ENCODE results near the gene PBXIP1. TPM values are rescaled to one million over a fixed set of nuclear protein-coding genes. Genes with fewer than 3 reads are reported as not detected.
"Not testable (repeated sequence)": the region's sequence is repeated elsewhere in the genome, so short reads cannot be mapped to it uniquely, and the experiment has no call there.

PBXIP1 gene
- total and polyA plus RNA-seq, 10 of the 15 experiments (the other 5 are each of a cell fraction or from before 2014, with no cell fraction given): 0.63 to 25.6 (median 15.4) TPM

DNA sequence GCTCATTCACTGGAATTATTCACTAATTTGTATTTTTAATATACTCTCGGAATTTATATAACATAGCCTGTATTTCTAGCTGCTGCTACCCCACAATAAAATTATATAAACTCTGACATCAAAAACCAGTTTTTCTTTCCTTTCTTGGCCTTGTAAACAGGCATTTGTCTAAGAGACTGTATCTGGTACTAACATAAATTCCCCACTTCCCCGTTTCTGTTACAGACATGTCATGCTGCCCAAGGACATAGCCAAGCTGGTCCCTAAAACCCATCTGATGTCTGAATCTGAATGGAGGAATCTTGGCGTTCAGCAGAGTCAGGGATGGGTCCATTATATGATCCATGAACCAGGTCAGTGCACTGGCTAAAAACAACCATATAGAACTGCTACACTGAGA is 21.9 kb upstream of the PBXIP1 start:
- H3K9ac ChIP-seq (ENCODE audit: control insufficient read depth, insufficient read depth, low read length); H3K27me3 ChIP-seq (replicated peaks in 1 of 2; ENCODE audit: control insufficient read depth in 2 of 2, insufficient read depth in 2 of 2, low read length in 1 of 2); H2AFZ ChIP-seq (ENCODE audit: control insufficient read depth, low read depth, low read length); H3K9me3 ChIP-seq (replicated peaks; ENCODE audit: control insufficient read depth, insufficient read depth, low read length); intact Hi-C loops (cut with micrococcal nuclease; ENCODE audit: unreplicated experiment); ATAC-seq; FAIRE-seq; DNase-seq (ENCODE audit: low read depth, low spot score); BruUV-seq (replicated peaks); in situ Hi-C loops (cut with MboI); H4K20me1 ChIP-seq (ENCODE audit: control insufficient read depth, insufficient read depth); H3K4me3 ChIP-seq: not testable (repeated sequence)
- ChIA-PET SMC1A (ENCODE audit: uncharacterized antibody, unreplicated experiment) (interaction anchor here (1.1 to 5.4 kb wide), 2 partner anchors 20 to 38 kb away, joined by 3 to 30 read pairs; no protein-coding TSS in a partner anchor), POLR2A (interaction anchor here (0.6 to 9.8 kb wide), 4 partner anchors 9 to 237 kb away, joined by 3 to 140 read pairs (median 5); partner anchors contain the start of genes PBXIP1 and PYGO2), CTCF (interaction anchor here (1.7 to 20.6 kb wide), 3 partner anchors 20 to 84 kb away, joined by 4 to 226 read pairs (median 8); partner anchors contain the start of genes LENEP and ZBTB7B), RAD21 (ENCODE audit: unreplicated experiment) (interaction anchor here (2.4 kb wide), 1 partner anchor 21 kb away, joined by 12 read pairs; no protein-coding TSS in a partner anchor)
- peaks cover 0 to 16% of the 10 kb centered on the region in 2 experiments; a peak in 3 of 4 replicates for H3K36me3 ChIP-seq (ENCODE audit: control insufficient read depth in 2 of 2, insufficient read depth in 2 of 2, low read length in 1 of 2)
- WGBS (ENCODE audit: insufficient coverage, insufficient replicate concordance, low lambda C conversion rate, missing lambda C conversion rate): 33% methylated on average over 3 of the region's 3 CpGs
- H3K79me2 ChIP-seq (ENCODE audit: control insufficient read depth, insufficient read depth, low read length): peaks cover 50% of the 10 kb centered on the region
- H3K4me2 ChIP-seq (ENCODE audit: control insufficient read depth, insufficient read depth): peak overlapping the region; percentile 39
- 0 out of 2 replicates have a peak overlapping the region, but pooled peaks have one; percentile 9 for H3K27ac ChIP-seq (ENCODE audit: control insufficient read depth, insufficient read depth)
- peak; percentile 57; the same call in 1 of the 2 replicates for TF ChIP-seq SPI1 (IDR thresholded peaks at IDR 0.05; ENCODE audit: borderline replicate concordance, insufficient read depth, low read depth, low read length)
- peaks cover 17% of the 10 kb centered on the region for H3K4me1 ChIP-seq (ENCODE audit: control insufficient read depth, insufficient read depth, low read length)

DNA sequence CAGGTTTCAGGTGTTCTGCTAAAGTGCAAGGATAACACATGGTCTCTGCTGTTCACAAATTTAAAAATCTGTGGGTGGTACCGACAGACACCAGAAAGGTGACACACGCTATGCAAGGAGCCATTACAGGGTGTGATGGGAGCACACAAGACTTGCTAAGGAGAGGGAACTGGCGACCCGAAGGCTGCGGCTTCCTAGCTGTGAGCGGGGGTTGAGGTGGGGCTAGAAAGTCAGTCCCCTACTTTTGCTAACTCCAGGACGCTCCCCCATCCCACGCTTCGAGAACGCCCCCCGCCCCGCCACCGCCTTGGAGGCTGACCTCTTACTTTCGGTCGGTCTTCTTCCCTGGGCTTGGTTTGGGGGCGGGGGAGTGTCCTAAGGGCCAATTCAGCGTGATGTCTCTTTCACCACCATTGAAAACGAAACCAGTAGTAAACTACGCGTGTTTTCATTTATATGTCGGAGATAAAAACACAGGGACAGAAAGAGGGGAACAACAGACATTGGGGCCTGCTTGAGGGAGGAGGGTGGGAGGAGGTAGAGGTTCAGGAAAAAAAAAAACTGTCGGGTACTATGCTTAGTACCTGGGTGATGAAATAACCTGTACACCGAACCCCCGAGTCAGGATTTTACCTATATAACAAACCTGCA is 19.6 kb upstream of the PBXIP1 start:
- RAD21 ChIA-PET (ENCODE audit: unreplicated experiment): interaction anchor here (1.3 to 2.4 kb wide), 4 partner anchors 20 to 39 kb away, joined by 3 to 12 read pairs (median 4); partner anchors contain the start of gene PBXIP1
- SMC1A ChIA-PET (ENCODE audit: uncharacterized antibody, unreplicated experiment): interaction anchor here (1.0 to 5.4 kb wide), 4 partner anchors 8 to 41 kb away, joined by 3 to 30 read pairs (median 10); partner anchors contain the start of gene FLAD1
- H3K79me2 ChIP-seq (ENCODE audit: control insufficient read depth, insufficient read depth, low read length): peaks cover 65% of the 10 kb centered on the region
- no peaks in the 10 kb centered on the region for H3K27me3 ChIP-seq (replicated peaks in 1 of 2; ENCODE audit: control insufficient read depth in 2 of 2, insufficient read depth in 2 of 2, low read length in 1 of 2)
- CTCF ChIA-PET: interaction anchor here (1.1 to 20.6 kb wide), 4 partner anchors 8 to 110 kb away, joined by 3 to 226 read pairs (median 8); partner anchors contain the start of genes FLAD1, LENEP, PBXIP1 and ZBTB7B
- intact Hi-C loops (cut with micrococcal nuclease; ENCODE audit: unreplicated experiment) (no loop called here), in situ Hi-C loops (cut with MboI) (no loop called here)
- no TSS peak for BruUV-seq (replicated peaks)
- H3K4me3 ChIP-seq: peak overlapping the region; percentile 90
- FAIRE-seq (no peak), DNase-seq (ENCODE audit: low read depth, low spot score) (peak; percentile 51), ATAC-seq (peak; percentile 40)
- peak overlapping the region; percentile 96 for H3K27ac ChIP-seq (ENCODE audit: control insufficient read depth, insufficient read depth)
- peak overlapping the region; percentile 16 for H2AFZ ChIP-seq (ENCODE audit: control insufficient read depth, low read depth, low read length)
- 1% methylated on average over 24 of the region's 24 CpGs for WGBS (ENCODE audit: insufficient coverage, insufficient replicate concordance, low lambda C conversion rate, missing lambda C conversion rate)
- POLR2A ChIA-PET: interaction anchor here (0.9 to 9.8 kb wide), 7 partner anchors 7 to 39 kb away, joined by 3 to 140 read pairs (median 10); partner anchors contain the start of genes FLAD1, PBXIP1, PMVK and PYGO2
- peak overlapping the region; percentile 89 for H3K4me2 ChIP-seq (ENCODE audit: control insufficient read depth, insufficient read depth)
- no peaks in the 10 kb centered on the region for H3K9me3 ChIP-seq (replicated peaks; ENCODE audit: control insufficient read depth, insufficient read depth, low read length)
- H3K9ac ChIP-seq (ENCODE audit: control insufficient read depth, insufficient read depth, low read length): peak overlapping the region; percentile 87
- H3K4me1 ChIP-seq (ENCODE audit: control insufficient read depth, insufficient read depth, low read length): peaks cover 27% of the 10 kb centered on the region
- H4K20me1 ChIP-seq (ENCODE audit: control insufficient read depth, insufficient read depth): no peaks in the 10 kb centered on the region
- peaks cover 0 to 12% of the 10 kb centered on the region in 2 experiments; a peak in 3 of 4 replicates for H3K36me3 ChIP-seq (ENCODE audit: control insufficient read depth in 2 of 2, insufficient read depth in 2 of 2, low read length in 1 of 2)
- TF ChIP-seq, protein P1, sequence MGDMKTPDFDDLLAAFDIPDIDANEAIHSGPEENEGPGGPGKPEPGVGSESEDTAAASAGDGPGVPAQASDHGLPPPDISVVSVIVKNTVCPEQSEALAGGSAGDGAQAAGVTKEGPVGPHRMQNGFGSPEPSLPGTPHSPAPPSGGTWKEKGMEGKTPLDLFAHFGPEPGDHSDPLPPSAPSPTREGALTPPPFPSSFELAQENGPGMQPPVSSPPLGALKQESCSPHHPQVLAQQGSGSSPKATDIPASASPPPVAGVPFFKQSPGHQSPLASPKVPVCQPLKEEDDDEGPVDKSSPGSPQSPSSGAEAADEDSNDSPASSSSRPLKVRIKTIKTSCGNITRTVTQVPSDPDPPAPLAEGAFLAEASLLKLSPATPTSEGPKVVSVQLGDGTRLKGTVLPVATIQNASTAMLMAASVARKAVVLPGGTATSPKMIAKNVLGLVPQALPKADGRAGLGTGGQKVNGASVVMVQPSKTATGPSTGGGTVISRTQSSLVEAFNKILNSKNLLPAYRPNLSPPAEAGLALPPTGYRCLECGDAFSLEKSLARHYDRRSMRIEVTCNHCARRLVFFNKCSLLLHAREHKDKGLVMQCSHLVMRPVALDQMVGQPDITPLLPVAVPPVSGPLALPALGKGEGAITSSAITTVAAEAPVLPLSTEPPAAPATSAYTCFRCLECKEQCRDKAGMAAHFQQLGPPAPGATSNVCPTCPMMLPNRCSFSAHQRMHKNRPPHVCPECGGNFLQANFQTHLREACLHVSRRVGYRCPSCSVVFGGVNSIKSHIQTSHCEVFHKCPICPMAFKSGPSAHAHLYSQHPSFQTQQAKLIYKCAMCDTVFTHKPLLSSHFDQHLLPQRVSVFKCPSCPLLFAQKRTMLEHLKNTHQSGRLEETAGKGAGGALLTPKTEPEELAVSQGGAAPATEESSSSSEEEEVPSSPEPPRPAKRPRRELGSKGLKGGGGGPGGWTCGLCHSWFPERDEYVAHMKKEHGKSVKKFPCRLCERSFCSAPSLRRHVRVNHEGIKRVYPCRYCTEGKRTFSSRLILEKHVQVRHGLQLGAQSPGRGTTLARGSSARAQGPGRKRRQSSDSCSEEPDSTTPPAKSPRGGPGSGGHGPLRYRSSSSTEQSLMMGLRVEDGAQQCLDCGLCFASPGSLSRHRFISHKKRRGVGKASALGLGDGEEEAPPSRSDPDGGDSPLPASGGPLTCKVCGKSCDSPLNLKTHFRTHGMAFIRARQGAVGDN (IDR thresholded peaks at IDR 0.05): no peak
- TF ChIP-seq, protein P2, sequence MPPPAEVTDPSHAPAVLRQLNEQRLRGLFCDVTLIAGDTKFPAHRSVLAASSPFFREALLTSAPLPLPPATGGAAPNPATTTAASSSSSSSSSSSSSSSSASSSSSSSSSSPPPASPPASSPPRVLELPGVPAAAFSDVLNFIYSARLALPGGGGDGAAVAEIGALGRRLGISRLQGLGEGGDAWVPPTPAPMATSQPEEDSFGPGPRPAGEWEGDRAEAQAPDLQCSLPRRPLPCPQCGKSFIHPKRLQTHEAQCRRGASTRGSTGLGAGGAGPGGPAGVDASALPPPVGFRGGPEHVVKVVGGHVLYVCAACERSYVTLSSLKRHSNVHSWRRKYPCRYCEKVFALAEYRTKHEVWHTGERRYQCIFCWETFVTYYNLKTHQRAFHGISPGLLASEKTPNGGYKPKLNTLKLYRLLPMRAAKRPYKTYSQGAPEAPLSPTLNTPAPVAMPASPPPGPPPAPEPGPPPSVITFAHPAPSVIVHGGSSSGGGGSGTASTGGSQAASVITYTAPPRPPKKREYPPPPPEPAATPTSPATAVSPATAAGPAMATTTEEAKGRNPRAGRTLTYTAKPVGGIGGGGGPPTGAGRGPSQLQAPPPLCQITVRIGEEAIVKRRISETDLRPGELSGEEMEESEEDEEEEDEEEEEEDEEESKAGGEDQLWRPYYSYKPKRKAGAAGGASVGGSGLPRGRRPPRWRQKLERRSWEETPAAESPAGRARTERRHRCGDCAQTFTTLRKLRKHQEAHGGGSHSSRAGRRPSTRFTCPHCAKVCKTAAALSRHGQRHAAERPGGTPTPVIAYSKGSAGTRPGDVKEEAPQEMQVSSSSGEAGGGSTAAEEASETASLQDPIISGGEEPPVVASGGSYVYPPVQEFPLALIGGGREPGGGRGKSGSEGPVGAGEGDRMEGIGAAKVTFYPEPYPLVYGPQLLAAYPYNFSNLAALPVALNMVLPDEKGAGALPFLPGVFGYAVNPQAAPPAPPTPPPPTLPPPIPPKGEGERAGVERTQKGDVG (CRISPR knock-in tag; IDR thresholded peaks at IDR 0.05): no peak
